NCI-H226 (cell line): ENCODE results near the gene THBS1.

Experiments
- DNase-seq: peaks from one replicate; pipeline ENCODE4 v3.0.0-alpha.2; 2015

Gene THBS1

GRCh38 chr15:39589815-39590644 is 9.2 kb downstream of the THBS1 start:
- no peak for DNase-seq

GRCh38 chr15:39591141-39591895 is 10.4 kb downstream of the THBS1 start:
- no peak for DNase-seq

GRCh38 chr15:39591896-39592315 is 11.0 kb downstream of the THBS1 start:
- no peak for DNase-seq

GRCh38 chr15:39592500-39592899 is 11.6 kb downstream of the THBS1 start:
- no peak for DNase-seq

- no peak for DNase-seq
Measured at GRCh38 chr15:39593071-39593655, 12.3 kb downstream of the THBS1 start.

GRCh38 chr15:39593656-39594445 is 13.0 kb downstream of the THBS1 start:
- DNase-seq, result no peak

- no peak for DNase-seq
Measured at GRCh38 chr15:39594446-39595337, 13.8 kb downstream of the THBS1 start.

- no peak for DNase-seq
Measured at GRCh38 chr15:39595338-39596221, 14.7 kb downstream of the THBS1 start.

GRCh38 chr15:39596358-39597051 is 15.6 kb downstream of the THBS1 start:
- DNase-seq, result no peak

GRCh38 chr15:39597336-39597735 is 16.5 kb downstream of the THBS1 start:
- DNase-seq, result no peak

- DNase-seq, result no peak
Measured at GRCh38 chr15:39597751-39598185, 16.9 kb downstream of the THBS1 start.

GRCh38 chr15:39598186-39598850 is 17.4 kb downstream of the THBS1 start:
- DNase-seq, result no peak

- DNase-seq, result no peak
Measured at GRCh38 chr15:39598958-39599845, 18.3 kb downstream of the THBS1 start.

- DNase-seq, result no peak
Measured at GRCh38 chr15:39599871-39600270, 19.0 kb downstream of the THBS1 start.

GRCh38 chr15:39602143-39602542 is 21.3 kb downstream of the THBS1 start:
- DNase-seq, result no peak

- DNase-seq, result no peak
Measured at GRCh38 chr15:39605146-39605545, 24.3 kb downstream of the THBS1 start.

- no peak for DNase-seq
Measured at GRCh38 chr15:39608185-39609139, 27.6 kb downstream of the THBS1 start.
